SK-N-SH treated with all-trans-retinoic acid at 6 μM for 48 hours (cell line): ENCODE measurements around the gene SLC6A20.

Experiments used
- ATAC-seq: fragments of 200-7000 bp; cut with Tn5 transposase; 3 replicates; pipeline ENCODE4 v1.9.1; 2020; ENCODE audit warnings: mild to moderate bottlenecking, moderate library complexity
- ARNTL ChIP-seq: fragments of 450-650 bp; formaldehyde crosslinking; IDR thresholded peaks from 2 replicates; pipeline ENCODE4 v1.5.0; 2020; ENCODE audit warnings: low read depth, mild to moderate bottlenecking, moderate library complexity, borderline replicate concordance
- BACH2 ChIP-seq: fragments of 250-450 bp; sonication (Bioruptor Pico); IDR thresholded peaks from 2 replicates; pipeline ENCODE4 v1.9.0; 2021; ENCODE audit warnings: mild to moderate bottlenecking, borderline replicate concordance
- CREB5 ChIP-seq: fragments of 250-450 bp; sonication (Bioruptor Pico); IDR thresholded peaks from 2 replicates; pipeline ENCODE4 v1.5.1; 2020; ENCODE audit warnings: low read depth, mild to moderate bottlenecking, moderate library complexity
- CSDC2 ChIP-seq: fragments of 250-450 bp; sonication (Bioruptor Pico); IDR thresholded peaks from 2 replicates; pipeline ENCODE4 v1.5.0; 2020; ENCODE audit warnings: mild to moderate bottlenecking, moderate library complexity
- ESRRG ChIP-seq: fragments of 250-450 bp; sonication (Bioruptor Pico); IDR thresholded peaks from 2 replicates; pipeline ENCODE4 v1.6.1; 2021; ENCODE audit warnings: mild to moderate bottlenecking
- GLIS3 ChIP-seq: fragments of 250-450 bp; sonication (Bioruptor Pico); IDR thresholded peaks from 2 replicates; pipeline ENCODE4 v1.5.0; 2020; ENCODE audit warnings: mild to moderate bottlenecking, moderate library complexity
- ISL1 ChIP-seq: fragments of 250-450 bp; sonication (Bioruptor Pico); IDR thresholded peaks from 2 replicates; pipeline ENCODE4 v2.1.2; 2022; ENCODE audit warnings: mild to moderate bottlenecking, moderate library complexity
- POU6F1 ChIP-seq: fragments of 250-450 bp; sonication (Bioruptor Pico); IDR thresholded peaks from 2 replicates; pipeline ENCODE4 v1.8.0; 2021; ENCODE audit warnings: low read depth, mild to moderate bottlenecking, moderate library complexity, borderline replicate concordance
- PPARA ChIP-seq: fragments of 250-450 bp; sonication (Bioruptor Pico); IDR thresholded peaks from 2 replicates; pipeline ENCODE4 v1.5.0; 2020; ENCODE audit warnings: mild to moderate bottlenecking, borderline replicate concordance
- RARB ChIP-seq: fragments of 250-450 bp; sonication (Bioruptor Pico); IDR thresholded peaks from 2 replicates; pipeline ENCODE4 v1.8.0; 2021; ENCODE audit warnings: mild to moderate bottlenecking, moderate library complexity
- TCF4 ChIP-seq: fragments of 250-450 bp; sonication (Bioruptor Pico); IDR thresholded peaks from 2 replicates; pipeline ENCODE4 v1.8.0; 2021; ENCODE audit warnings: mild to moderate bottlenecking, moderate library complexity, borderline replicate concordance
- ZC3H10 ChIP-seq: fragments of 250-450 bp; sonication (Bioruptor Pico); IDR thresholded peaks from 2 replicates; pipeline ENCODE4 v1.5.1; 2021; ENCODE audit warnings: mild to moderate bottlenecking, moderate library complexity
- ZFP3 ChIP-seq: fragments of 250-450 bp; sonication (Bioruptor Pico); IDR thresholded peaks from 2 replicates; pipeline ENCODE4 v1.5.0; 2020; ENCODE audit warnings: mild to moderate bottlenecking, moderate library complexity
- ZNF565 ChIP-seq: fragments of 450-650 bp; formaldehyde crosslinking; conservative IDR thresholded peaks from 2 replicates; pipeline ENCODE4 v1.5.0; 2020; ENCODE audit warnings: low read depth, mild to moderate bottlenecking, moderate library complexity
- ZNF70 ChIP-seq: fragments of 450-650 bp; formaldehyde crosslinking; IDR thresholded peaks from 2 replicates; pipeline ENCODE4 v1.5.0; 2020; ENCODE audit warnings: mild to moderate bottlenecking, moderate library complexity
- TF ChIP-seq, protein P1 (sequence below): fragments of 250-450 bp; sonication (Bioruptor Pico); IDR thresholded peaks from 2 replicates; pipeline ENCODE4 v1.5.1; 2021; ENCODE audit warnings: mild to moderate bottlenecking, moderate library complexity
- TF ChIP-seq, protein P2 (sequence below): fragments of 250-450 bp; sonication (Bioruptor Pico); IDR thresholded peaks from 2 replicates; pipeline ENCODE4 v1.8.0; 2020; ENCODE audit warnings: mild to moderate bottlenecking, moderate library complexity, borderline replicate concordance

The SLC6A20 gene

DNA sequence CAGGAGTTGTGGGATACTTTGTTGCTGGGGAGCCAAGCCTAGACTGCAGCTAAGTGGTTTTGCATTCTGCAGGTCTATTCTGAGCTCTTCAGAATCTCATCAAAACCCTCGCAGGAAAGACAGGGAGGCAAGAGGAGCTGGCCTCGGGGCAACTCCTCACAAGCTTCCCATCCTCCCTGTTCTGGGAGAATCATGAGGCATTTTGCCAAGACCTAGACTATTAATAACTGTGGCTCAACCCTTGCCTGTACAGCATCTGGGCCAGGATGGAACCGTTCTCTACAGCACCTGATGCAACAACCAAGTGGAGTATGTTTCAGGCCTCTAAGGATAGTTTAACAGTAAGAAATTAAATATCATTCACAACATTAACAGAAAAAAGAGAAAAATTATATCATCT is 20.2 kb upstream of the SLC6A20 start (continued):
- no peak for TF ChIP-seq ESRRG (CRISPR knock-in tag)
- TF ChIP-seq, protein P1, sequence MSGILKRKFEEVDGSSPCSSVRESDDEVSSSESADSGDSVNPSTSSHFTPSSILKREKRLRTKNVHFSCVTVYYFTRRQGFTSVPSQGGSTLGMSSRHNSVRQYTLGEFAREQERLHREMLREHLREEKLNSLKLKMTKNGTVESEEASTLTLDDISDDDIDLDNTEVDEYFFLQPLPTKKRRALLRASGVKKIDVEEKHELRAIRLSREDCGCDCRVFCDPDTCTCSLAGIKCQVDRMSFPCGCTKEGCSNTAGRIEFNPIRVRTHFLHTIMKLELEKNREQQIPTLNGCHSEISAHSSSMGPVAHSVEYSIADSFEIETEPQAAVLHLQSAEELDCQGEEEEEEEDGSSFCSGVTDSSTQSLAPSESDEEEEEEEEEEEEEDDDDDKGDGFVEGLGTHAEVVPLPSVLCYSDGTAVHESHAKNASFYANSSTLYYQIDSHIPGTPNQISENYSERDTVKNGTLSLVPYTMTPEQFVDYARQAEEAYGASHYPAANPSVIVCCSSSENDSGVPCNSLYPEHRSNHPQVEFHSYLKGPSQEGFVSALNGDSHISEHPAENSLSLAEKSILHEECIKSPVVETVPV (CRISPR knock-in tag), result no peak
- no peak for TF ChIP-seq ARNTL (CRISPR knock-in tag)

- no peak for ATAC-seq
- TF ChIP-seq ZNF70 (no peak), CSDC2 (CRISPR knock-in tag) (no peak)
These were observed 18.0 kb upstream of the SLC6A20 start for GRCh38 chr3:45814322-45814721.

DNA sequence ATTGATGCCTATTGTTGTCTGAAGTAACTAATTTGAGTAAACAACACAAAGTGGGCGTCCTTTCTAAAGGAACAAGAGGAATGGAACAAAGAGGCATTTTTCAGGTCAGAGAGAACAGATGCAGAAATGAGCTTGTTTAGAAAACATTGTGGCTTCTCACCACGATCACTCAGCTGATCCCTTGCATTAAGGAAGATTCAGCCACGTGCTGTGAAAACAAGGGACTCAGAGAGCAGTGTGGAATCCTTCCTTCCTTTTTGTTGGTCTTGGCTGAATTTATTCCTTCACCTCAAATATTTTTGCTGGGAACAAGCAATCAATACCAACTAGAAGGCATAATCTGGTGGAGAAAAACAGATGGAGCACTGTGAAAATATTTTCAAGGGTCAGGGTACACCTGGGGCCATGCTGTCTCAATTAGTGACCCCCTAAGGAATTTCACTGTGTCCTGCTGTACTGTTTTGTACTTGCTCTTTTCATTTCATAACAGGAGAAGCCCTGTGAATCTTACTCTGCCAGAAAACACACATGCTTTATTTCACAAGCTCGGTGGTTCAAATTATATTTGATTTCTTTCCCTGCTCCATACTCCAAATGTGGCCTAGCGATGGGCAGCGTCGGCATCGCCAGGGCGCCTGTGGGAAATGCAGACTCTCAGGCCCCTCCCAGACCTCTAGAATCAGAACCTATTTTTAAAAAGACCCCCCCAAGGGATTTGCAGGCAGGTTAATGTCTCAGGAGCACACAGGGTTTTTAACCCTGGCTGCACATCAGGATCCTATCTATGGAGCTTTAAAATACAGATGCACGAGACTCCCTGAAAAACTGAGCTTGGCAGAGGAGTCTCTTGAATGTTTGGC is 11.6 kb upstream of the SLC6A20 start:
- ATAC-seq, result no peak
- TF ChIP-seq ARNTL (CRISPR knock-in tag) (no peak), ZNF70 (no peak), CREB5 (CRISPR knock-in tag) (no peak), POU6F1 (CRISPR knock-in tag) (no peak), GLIS3 (CRISPR knock-in tag) (no peak), ESRRG (CRISPR knock-in tag) (no peak), BACH2 (CRISPR knock-in tag) (no peak), ZNF565 (CRISPR knock-in tag) (no peak), RARB (CRISPR knock-in tag) (no peak), CSDC2 (CRISPR knock-in tag) (no peak), ZFP3 (CRISPR knock-in tag) (no peak), ZC3H10 (no peak), ISL1 (no peak)
- TF ChIP-seq, protein P2, sequence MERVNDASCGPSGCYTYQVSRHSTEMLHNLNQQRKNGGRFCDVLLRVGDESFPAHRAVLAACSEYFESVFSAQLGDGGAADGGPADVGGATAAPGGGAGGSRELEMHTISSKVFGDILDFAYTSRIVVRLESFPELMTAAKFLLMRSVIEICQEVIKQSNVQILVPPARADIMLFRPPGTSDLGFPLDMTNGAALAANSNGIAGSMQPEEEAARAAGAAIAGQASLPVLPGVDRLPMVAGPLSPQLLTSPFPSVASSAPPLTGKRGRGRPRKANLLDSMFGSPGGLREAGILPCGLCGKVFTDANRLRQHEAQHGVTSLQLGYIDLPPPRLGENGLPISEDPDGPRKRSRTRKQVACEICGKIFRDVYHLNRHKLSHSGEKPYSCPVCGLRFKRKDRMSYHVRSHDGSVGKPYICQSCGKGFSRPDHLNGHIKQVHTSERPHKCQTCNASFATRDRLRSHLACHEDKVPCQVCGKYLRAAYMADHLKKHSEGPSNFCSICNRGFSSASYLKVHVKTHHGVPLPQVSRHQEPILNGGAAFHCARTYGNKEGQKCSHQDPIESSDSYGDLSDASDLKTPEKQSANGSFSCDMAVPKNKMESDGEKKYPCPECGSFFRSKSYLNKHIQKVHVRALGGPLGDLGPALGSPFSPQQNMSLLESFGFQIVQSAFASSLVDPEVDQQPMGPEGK (CRISPR knock-in tag), result no peak

DNA sequence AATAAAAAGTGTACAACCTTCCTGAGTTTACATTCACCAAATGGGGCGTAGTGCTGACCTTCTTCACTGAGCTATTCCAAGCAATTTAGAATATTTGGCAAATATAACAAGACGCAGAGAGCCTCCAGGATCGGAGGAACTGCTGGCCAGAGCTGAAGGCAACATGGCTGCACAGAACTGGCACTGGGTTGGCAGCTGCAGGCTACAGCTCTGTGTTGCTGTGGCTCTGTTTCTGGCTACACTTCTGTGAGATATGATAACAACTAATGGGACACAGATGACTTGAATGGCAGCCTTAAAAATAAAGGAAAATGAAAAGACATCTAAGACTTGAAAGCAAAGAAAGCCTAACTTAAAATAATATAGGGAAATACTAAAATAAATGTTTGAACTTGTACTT is 10.8 kb upstream of the SLC6A20 start:
- TF ChIP-seq TCF4 (CRISPR knock-in tag) (peak; percentile 73; the same call in 1 of the 2 replicates), ARNTL (CRISPR knock-in tag) (no peak)
- ATAC-seq, result no peak

GRCh38 chr3:45806072-45806471 is 9.7 kb upstream of the SLC6A20 start:
- TF ChIP-seq CREB5 (CRISPR knock-in tag) (no peak), CSDC2 (CRISPR knock-in tag) (no peak), ISL1 (no peak), ZFP3 (CRISPR knock-in tag) (no peak), ESRRG (CRISPR knock-in tag) (no peak), BACH2 (CRISPR knock-in tag) (no peak), PPARA (no peak), GLIS3 (CRISPR knock-in tag) (no peak), ARNTL (CRISPR knock-in tag) (no peak)
- TF ChIP-seq, protein P2 (CRISPR knock-in tag), result no peak
- TF ChIP-seq, protein P1 (CRISPR knock-in tag), result no peak
- no peak for ATAC-seq
